Endothelial cell of umbilical vein (primary cell): ENCODE results near the gene CASKIN1. TPM values are rescaled to one million over a fixed set of nuclear protein-coding genes. Genes with fewer than 3 reads are reported as not detected.
A peak's percentile ranks its signal among the peaks of the same experiment; 100 is the strongest.

Experiments
- BruUV-seq: library from RNA; stranded (reverse); fragments of 400-500 nt; replicated peaks from 2 replicates; lab custom pipeline; 2021; lab: Mats Ljungman, UMichigan
- CTCF ChIA-PET: fragments of 300-600, 350-600 bp; sonication (Branson Sonifier 250); formaldehyde crosslinking; loops from one replicate; lab custom pipeline; 2021; ENCODE audit warnings: antibody characterized with exemption, inconsistent platforms; lab: Charles Lee
- POLR2A ChIA-PET: fragments of 300-600, 350-600 bp; sonication (Branson Sonifier 250); formaldehyde crosslinking; loops from one replicate; lab custom pipeline; 2021; ENCODE audit warnings: antibody characterized with exemption, inconsistent platforms; lab: Charles Lee
- DNase-seq: peaks from one replicate; pipeline ENCODE4 v3.0.0-alpha.2; 2011; ENCODE audit warnings: low read depth, low spot score
- FAIRE-seq: peaks from 2 replicates; lab custom pipeline; 2011; peaks lifted over from hg19 to GRCh38; lab: Jason Lieb, UNC
- H2AFZ ChIP-seq: 2 replicates; pipeline ENCODE4 v1.6.0; 2012; ENCODE audit warnings: low read depth, low read length, control low read depth, inconsistent platforms
- H3K27ac ChIP-seq: 2 replicates; pipeline ENCODE4 v1.5.1; 2011; ENCODE audit warnings: low read depth, mild to moderate bottlenecking, control low read depth, low read length, moderate library complexity; ENCODE audit not compliant: insufficient read depth
- H3K27me3 ChIP-seq, 2 experiments: 2 replicates each; pipeline versions ENCODE4 v1.6.0 to v1.6.1; 2011; ENCODE audit warnings: low read length in 2 of 2, mixed read lengths in 1 of 2; ENCODE audit not compliant: control insufficient read depth in 2 of 2, insufficient read depth in 2 of 2
- H3K36me3 ChIP-seq, 2 experiments: 2 replicates in 1 of 2; 3 replicates in 1 of 2; pipeline ENCODE4 v1.5.1; 2011; ENCODE audit warnings: low read length in 2 of 2, mild to moderate bottlenecking in 1 of 2, moderate library complexity in 1 of 2; ENCODE audit not compliant: control insufficient read depth in 2 of 2, insufficient read depth in 2 of 2; ENCODE audit errors: extremely low read depth in 1 of 2
- H3K4me1 ChIP-seq: 3 replicates; pipeline ENCODE4 v1.5.1; 2011; ENCODE audit warnings: mild to moderate bottlenecking, low read length; ENCODE audit not compliant: control insufficient read depth, insufficient read depth; ENCODE audit errors: extremely low read depth
- H3K4me2 ChIP-seq: 2 replicates; pipeline ENCODE4 v1.6.1; 2011; ENCODE audit warnings: low read length, control low read depth, mixed read lengths; ENCODE audit not compliant: insufficient read depth
- H3K4me3 ChIP-seq, 3 experiments: fragments of 200-600 bp in 1 of 3; sonication (generic), shearing (Covaris generic) in 1 of 3; replicated peaks in 1 of 3; 2 replicates each; pipeline ENCODE4 v1.5.1; 2011 to 2016; ENCODE audit warnings: control low read depth in 3 of 3, low read length in 3 of 3, mild to moderate bottlenecking in 2 of 3, inconsistent platforms in 1 of 3, low read depth in 1 of 3, moderate library complexity in 1 of 3; ENCODE audit not compliant: insufficient read depth in 1 of 3
- H3K79me2 ChIP-seq: 2 replicates; pipeline ENCODE4 v1.6.0; 2012; ENCODE audit warnings: low read length, inconsistent platforms; ENCODE audit not compliant: control insufficient read depth, insufficient read depth
- H3K9ac ChIP-seq: replicated peaks from 2 replicates; pipeline ENCODE3; 2011; ENCODE audit warnings: low read length, control low read depth; ENCODE audit not compliant: insufficient read depth; ENCODE audit errors: extremely low read depth
- H3K9me1 ChIP-seq: replicated peaks from 3 replicates; pipeline ENCODE4 v1.6.0; 2011; ENCODE audit warnings: mild to moderate bottlenecking, low read length; ENCODE audit not compliant: control insufficient read depth, insufficient read depth; ENCODE audit errors: extremely low read depth
- H3K9me3 ChIP-seq: replicated peaks from 2 replicates; pipeline ENCODE4 v1.5.1; 2012; ENCODE audit warnings: low read length, inconsistent platforms; ENCODE audit not compliant: control insufficient read depth, insufficient read depth
- H4K20me1 ChIP-seq: replicated peaks from 2 replicates; pipeline ENCODE3; 2011; ENCODE audit warnings: mild to moderate bottlenecking, low read length; ENCODE audit not compliant: control insufficient read depth, insufficient read depth; ENCODE audit errors: extremely low read depth
- EZH2 ChIP-seq: IDR thresholded peaks from 2 replicates; pipeline ENCODE4 v1.6.1; 2012; ENCODE audit warnings: borderline replicate concordance, low read depth, mild to moderate bottlenecking, moderate library complexity, low read length, inconsistent platforms; ENCODE audit not compliant: severe bottlenecking
- FOS ChIP-seq: IDR thresholded peaks from 2 replicates; pipeline ENCODE4 v1.6.1; 2011; ENCODE audit warnings: mild to moderate bottlenecking, low read length, moderate library complexity, borderline replicate concordance; ENCODE audit not compliant: insufficient read depth
- GATA2 ChIP-seq: IDR thresholded peaks from 2 replicates; pipeline ENCODE4 v1.7.0; 2011; ENCODE audit warnings: low read depth, mild to moderate bottlenecking, moderate library complexity, mixed read lengths, low read length; ENCODE audit not compliant: insufficient read length, insufficient read depth
- JUN ChIP-seq: IDR thresholded peaks from 2 replicates; pipeline ENCODE4 v1.6.1; 2011; ENCODE audit warnings: borderline replicate concordance, low read depth; ENCODE audit not compliant: insufficient read length, insufficient read depth
- MYC ChIP-seq: IDR thresholded peaks from one replicate; pipeline ENCODE4 v1.6.1; 2011; ENCODE audit warnings: mild to moderate bottlenecking, low read depth, low read length
- POLR2A ChIP-seq: IDR thresholded peaks from 2 replicates; pipeline ENCODE4 v1.6.1; 2012; ENCODE audit warnings: low read depth, mild to moderate bottlenecking, control low read depth, low read length
- POLR2AphosphoS5 ChIP-seq: IDR thresholded peaks from 2 replicates; pipeline ENCODE4 v1.6.1; 2012; ENCODE audit warnings: low read depth, mild to moderate bottlenecking, control low read depth, low read length, moderate library complexity; ENCODE audit not compliant: insufficient read depth
- dilution Hi-C: fragments of 300-500 bp; cut with MboI; formaldehyde crosslinking; loops from one replicate; pipeline ENCODE4 v1.15.0; 2019; ENCODE audit warnings: low sequenced_read_pairs; ENCODE audit not compliant: extremely low pct_ligation_motif_present
- intact Hi-C: fragments of 100-400 bp; cut with micrococcal nuclease; formaldehyde crosslinking; loops from one replicate; pipeline ENCODE4 v1.10.0; 2022
- polyA plus RNA-seq, 4 experiments: library from polyadenylated mRNA; depleted of rRNA in 3 of 4; stranded (reverse) in 3 of 4; unstranded in 1 of 4; fragments of >200 nt; gene quantifications; 2 replicates each; pipeline versions ENCODE4 v1.2.1 to v1.2.3, GENCODE V29; 2011 to 2012; ENCODE audit warnings: missing spikeins in 1 of 4
- total RNA-seq: library from RNA; stranded (reverse); gene quantifications from 2 replicates; pipeline ENCODE4 v1.2.3, GENCODE V29; 2021
- TF ChIP-seq, protein P1 (sequence below): IDR thresholded peaks from 2 replicates; pipeline ENCODE4 v1.6.1; 2011; ENCODE audit not compliant: insufficient read depth, insufficient read length
- TF ChIP-seq, protein P2 (sequence below), 2 donors: IDR thresholded peaks; 1 replicate in 1 of 2; 2 replicates in 1 of 2; pipeline ENCODE4 v1.5.1; 2011; ENCODE audit warnings: low read length in 2 of 2, mild to moderate bottlenecking in 2 of 2, moderate library complexity in 2 of 2, control low read depth in 1 of 2, inconsistent platforms in 1 of 2, low read depth in 1 of 2; ENCODE audit not compliant: insufficient read depth in 1 of 2; ENCODE audit errors: extremely low read depth in 1 of 2

Gene CASKIN1
- total and polyA plus RNA-seq, 2 donors (not counting 3 experiments of a cell fraction or from before 2014, with no cell fraction given) = 0.11 to 0.58 TPM

DNA sequence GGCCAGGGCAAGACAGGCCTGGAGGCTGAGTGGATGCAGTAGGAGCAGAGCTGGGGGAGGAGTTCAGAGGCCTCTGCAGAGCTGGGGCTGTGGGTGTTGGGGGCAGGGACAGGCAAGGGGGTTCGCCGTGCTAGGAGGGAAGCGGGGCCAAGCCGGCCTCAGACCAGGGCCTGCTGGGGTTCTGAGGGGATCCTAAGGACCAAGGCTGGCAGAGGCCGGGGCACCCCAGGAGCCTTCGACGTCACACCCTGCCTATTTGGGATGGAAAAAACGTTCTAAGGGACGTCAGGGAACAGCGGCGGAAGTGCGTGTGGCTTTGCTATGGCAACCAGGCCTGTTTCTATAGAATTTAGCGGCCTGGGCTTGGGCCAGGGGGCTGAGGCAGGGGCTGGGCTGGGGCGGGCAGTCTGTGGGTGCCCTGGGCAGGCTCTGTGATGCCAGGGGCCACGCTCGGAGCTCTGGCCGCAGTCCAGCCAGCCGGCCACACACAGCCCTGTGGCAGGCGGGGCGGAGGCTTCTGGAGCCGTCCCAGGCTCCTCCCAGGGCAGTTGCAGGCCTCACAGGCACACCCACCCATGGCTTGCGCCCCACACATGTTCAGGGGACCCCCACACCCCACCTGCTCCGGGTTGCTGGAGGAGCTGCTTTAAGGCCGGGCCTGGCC is 37.1 kb downstream of the CASKIN1 start:
- no peaks in the 10 kb centered on the region for H4K20me1 ChIP-seq
- intact Hi-C loops = no loop called here
- POLR2A ChIA-PET = interaction anchor here (1.4 kb wide), 1 partner anchor 10 kb away, joined by 4 read pairs; no protein-coding TSS in a partner anchor
- FAIRE-seq (peak; percentile 69), DNase-seq (peak; percentile 80)
- CTCF ChIA-PET = interaction anchor here (1.2 to 1.4 kb wide), 2 partner anchors 8 to 10 kb away, joined by 4 to 11 read pairs; no protein-coding TSS in a partner anchor
- H3K27ac ChIP-seq = peak overlapping the region; percentile 88
- no peaks in the 10 kb centered on the region for H3K9me3 ChIP-seq
- H3K4me2 ChIP-seq = peak overlapping the region; percentile 21
- no peak overlapping the region for H2AFZ ChIP-seq
- no TSS peak for BruUV-seq
- dilution Hi-C loops = loop anchor here (25.0 kb wide), 1 partner anchor 122 kb away; the partner anchor contains the start of genes NHERF2, NTHL1 and TSC2
- H3K9ac ChIP-seq = peak overlapping the region; percentile 64
- peaks cover 90% of the 10 kb centered on the region for H3K79me2 ChIP-seq
- H3K4me3 ChIP-seq = peak overlapping the region in 1 of 3 experiments; percentile 10
- H3K36me3 ChIP-seq = peaks cover 0 to 2% of the 10 kb centered on the region in 2 experiments
- TF ChIP-seq GATA2 (no peak), EZH2 (no peak), MYC (no peak), POLR2A (no peak), JUN (no peak), FOS (no peak), POLR2AphosphoS5 (no peak)
- TF ChIP-seq, protein P1, sequence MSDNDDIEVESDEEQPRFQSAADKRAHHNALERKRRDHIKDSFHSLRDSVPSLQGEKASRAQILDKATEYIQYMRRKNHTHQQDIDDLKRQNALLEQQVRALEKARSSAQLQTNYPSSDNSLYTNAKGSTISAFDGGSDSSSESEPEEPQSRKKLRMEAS = no peak
- TF ChIP-seq, protein P2, sequence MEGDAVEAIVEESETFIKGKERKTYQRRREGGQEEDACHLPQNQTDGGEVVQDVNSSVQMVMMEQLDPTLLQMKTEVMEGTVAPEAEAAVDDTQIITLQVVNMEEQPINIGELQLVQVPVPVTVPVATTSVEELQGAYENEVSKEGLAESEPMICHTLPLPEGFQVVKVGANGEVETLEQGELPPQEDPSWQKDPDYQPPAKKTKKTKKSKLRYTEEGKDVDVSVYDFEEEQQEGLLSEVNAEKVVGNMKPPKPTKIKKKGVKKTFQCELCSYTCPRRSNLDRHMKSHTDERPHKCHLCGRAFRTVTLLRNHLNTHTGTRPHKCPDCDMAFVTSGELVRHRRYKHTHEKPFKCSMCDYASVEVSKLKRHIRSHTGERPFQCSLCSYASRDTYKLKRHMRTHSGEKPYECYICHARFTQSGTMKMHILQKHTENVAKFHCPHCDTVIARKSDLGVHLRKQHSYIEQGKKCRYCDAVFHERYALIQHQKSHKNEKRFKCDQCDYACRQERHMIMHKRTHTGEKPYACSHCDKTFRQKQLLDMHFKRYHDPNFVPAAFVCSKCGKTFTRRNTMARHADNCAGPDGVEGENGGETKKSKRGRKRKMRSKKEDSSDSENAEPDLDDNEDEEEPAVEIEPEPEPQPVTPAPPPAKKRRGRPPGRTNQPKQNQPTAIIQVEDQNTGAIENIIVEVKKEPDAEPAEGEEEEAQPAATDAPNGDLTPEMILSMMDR (IDR thresholded peaks at IDR 0.05; ENCODE audit: extremely low read depth in 1 of 2, insufficient read depth in 1 of 2, low read depth in 1 of 2, low read length in 2 of 2) = no peak
- H3K4me1 ChIP-seq = peaks cover 29% of the 10 kb centered on the region
- no peaks in the 10 kb centered on the region for H3K27me3 ChIP-seq
- no peaks in the 10 kb centered on the region for H3K9me1 ChIP-seq
